M059J (cell line): ENCODE data around the gene IFIT1. TPM values are rescaled to one million over a fixed set of nuclear protein-coding genes. Genes with fewer than 3 reads are reported as not detected.
"Not testable (repeated sequence)": the region's sequence is repeated elsewhere in the genome, so short reads cannot be mapped to it uniquely, and the experiment has no call there.

Experiments
- DNase-seq: peaks from one replicate; pipeline ENCODE4 v3.0.0-alpha.2; 2012; ENCODE audit warnings: low read depth
- total RNA-seq: library from RNA; depleted of rRNA; stranded (reverse); fragments of >200 nt; shearing (Covaris generic); gene quantifications from 2 replicates; pipeline ENCODE4 v1.2.3, GENCODE V29; 2014

The IFIT1 gene
- total RNA-seq, 1 experiment from 2014 or later, result 788 TPM

- no peak for DNase-seq
Observed at GRCh38 chr10:89364531-89364930, 27.9 kb upstream of the IFIT1 start.

- peak; percentile 49 for DNase-seq
Observed at GRCh38 chr10:89367529-89367928, 24.9 kb upstream of the IFIT1 start.

GRCh38 chr10:89368129-89368528 is 24.3 kb upstream of the IFIT1 start:
- no peak for DNase-seq

GRCh38 chr10:89369156-89370105 is 23.0 kb upstream of the IFIT1 start:
- peak; percentile 77 for DNase-seq

- no peak for DNase-seq
Observed at GRCh38 chr10:89371079-89371478, 21.3 kb upstream of the IFIT1 start.

GRCh38 chr10:89371987-89372386 is 20.4 kb upstream of the IFIT1 start:
- no peak for DNase-seq

- DNase-seq, result peak; percentile 96
Observed at GRCh38 chr10:89373916-89374711, 18.3 kb upstream of the IFIT1 start.

GRCh38 chr10:89374713-89375141 is 17.7 kb upstream of the IFIT1 start:
- no peak for DNase-seq

GRCh38 chr10:89377705-89378637 is 14.5 kb upstream of the IFIT1 start, which contains the start of gene IFIT1B:
Gene IFIT1B (plus strand): TSS chr10:89378056. CDS start chr10:89378136, 80 bp downstream.
- DNase-seq, result no peak

- DNase-seq, result no peak
Observed at GRCh38 chr10:89379103-89379502, 13.3 kb upstream of the IFIT1 start.

GRCh38 chr10:89382757-89383156 is 9.7 kb upstream of the IFIT1 start:
- DNase-seq, result no peak

- DNase-seq, result no peak
Observed at GRCh38 chr10:89384474-89385340, 7.7 kb upstream of the IFIT1 start.

GRCh38 chr10:89388806-89389205 is 3.6 kb upstream of the IFIT1 start:
- no peak for DNase-seq

- peak; percentile 67 for DNase-seq
Observed at GRCh38 chr10:89389254-89389653, 3.2 kb upstream of the IFIT1 start.

GRCh38 chr10:89390476-89391225 is 1.8 kb upstream of the IFIT1 start:
- no peak for DNase-seq

GRCh38 chr10:89391226-89391576 is 1.2 kb upstream of the IFIT1 start:
- DNase-seq, result not testable (repeated sequence)

GRCh38 chr10:89392974-89393373 is 551 bp downstream of the IFIT1 start:
- DNase-seq, result peak; percentile 62

GRCh38 chr10:89393898-89394297 is 1.5 kb downstream of the IFIT1 start:
- DNase-seq, result no peak

- DNase-seq, result no peak
Observed at GRCh38 chr10:89395141-89395540, 2.7 kb downstream of the IFIT1 start.
